Measurements from ENCODE around the gene IGSF21.

IGSF21 gene

DNA sequence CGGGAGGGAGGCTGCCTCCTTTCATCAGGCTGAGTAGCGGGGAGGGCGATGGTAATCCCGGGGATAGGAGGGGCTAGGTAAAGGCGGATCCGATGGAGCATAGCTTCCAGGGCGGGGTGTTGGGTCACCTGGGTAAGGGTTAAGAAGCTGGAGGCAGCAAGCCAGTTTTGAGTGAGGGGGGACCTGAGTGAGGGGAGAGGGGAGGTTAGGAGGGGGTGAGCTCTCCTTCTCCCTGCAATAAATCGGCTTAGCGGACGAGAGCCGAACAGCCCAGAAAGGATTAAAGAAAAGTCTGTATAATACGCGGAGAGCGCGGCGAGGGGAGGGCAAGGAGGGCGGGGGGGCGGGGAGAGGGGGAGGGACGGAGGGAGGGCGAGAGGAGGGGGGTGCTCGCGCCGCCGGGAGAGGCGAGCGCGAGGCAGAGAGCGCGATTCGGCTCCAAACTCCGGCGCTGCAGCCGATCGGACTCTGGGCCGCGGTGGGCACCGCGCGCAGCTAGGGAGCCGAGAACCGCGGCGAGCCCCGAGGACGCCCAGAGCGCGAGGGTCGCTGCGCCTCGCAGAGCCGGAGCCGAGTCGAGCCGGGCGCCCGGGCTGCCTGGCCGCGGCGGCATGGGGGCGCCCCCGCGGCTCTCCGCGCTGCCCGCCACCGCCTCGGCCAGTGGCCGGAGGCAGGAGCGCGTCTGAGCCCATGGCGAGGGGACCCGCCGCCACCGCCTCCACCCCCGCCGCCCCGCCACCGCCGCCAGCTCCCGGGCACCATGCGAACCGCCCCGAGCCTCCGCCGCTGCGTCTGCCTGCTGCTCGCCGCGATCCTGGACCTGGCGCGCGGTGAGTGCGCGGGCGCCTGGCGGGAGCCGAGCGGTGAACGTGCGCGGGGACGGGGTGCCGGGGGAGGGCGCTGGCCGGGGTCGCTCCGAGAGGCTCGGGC lies at the start of gene IGSF21:
Gene IGSF21 (plus strand): TSS at position 430 of the 930 bp plus-strand sequence. CDS start 331 bp downstream, at position 761.
- no peak for DNase-seq

DNA sequence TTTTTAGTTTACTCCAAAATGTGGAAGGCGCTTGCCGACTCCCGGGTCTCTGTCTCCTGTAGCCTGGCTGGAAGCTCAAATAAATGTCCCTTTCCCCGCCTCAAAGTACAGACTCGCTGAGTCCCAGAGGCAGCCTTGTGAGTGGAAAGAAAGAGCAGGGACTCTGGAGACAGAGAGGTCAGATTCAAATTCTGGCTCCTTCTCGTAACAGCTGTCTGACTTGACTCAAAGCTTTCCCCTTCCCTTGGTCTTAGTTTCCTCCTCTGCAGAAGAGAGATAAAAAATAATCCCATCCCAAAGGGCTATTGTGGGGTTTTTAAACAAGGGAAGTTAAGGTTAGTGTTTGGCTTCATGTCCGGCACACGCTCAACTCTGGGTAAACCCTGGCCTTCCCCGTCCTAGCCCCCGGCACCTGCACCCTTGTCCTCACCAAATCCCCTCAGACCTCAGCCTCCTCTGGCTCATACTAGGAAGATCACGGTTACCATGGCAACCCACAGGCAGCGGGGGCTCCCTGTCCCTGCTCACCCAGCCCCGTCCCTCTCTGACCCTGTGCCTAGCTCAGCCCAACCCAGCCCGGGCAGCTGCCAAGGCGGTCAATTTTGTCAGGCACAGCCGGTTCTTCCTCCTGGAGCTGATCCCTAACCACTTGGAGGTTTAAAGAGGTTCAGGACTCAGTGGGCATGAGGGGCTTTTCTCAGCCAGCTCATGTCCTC lies 49.2 kb upstream of the IGSF21 start:
- no peak for DNase-seq

DNA sequence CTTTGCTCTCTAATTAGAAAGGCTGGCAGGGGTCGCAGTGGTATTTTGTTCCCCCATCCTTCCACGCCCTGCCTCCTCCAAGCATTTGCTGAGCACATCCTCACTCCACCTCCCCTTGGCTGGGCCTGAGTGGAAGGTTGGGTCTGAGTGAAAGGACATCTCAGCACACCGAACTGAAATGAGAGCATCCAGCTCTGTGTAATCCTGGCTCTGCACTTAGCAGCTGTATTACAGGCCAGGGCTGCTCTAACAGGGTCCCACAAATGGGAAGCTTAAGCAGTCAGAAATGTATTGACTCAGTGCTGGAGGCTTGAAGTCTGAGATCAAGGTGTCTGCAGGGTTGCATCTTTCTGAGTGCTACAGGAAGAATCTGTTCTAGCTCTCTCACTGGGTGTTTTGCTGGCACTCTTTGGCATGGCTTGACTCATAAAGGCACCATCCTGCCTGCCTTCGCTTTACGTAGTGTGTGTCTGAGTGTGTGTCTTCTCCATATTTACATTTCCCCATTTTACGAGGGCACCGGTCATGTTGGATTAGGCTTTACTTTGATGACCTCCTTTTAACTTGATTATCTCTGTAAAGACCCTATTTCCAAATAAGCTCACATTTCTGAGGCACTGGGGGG lies 48.5 kb upstream of the IGSF21 start:
- DNase-seq, result no peak

DNA sequence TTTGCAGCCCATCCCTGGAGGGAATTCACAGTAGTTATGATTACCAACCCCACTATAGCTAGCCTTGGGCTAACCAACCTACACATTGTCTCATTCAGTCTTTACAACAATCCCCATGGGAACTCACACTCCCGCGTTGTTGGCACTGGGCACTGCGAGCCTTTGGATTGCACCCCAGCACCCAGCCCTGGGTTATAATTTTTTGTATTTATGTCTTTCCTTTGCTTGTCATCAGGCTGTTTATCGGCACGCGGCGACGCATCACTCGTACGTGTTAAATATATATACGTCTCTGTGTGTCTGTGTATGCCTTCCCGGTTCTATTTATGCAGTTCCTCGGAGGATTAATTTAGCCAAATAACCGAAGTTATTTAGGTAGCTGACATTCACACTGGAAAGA lies 47.2 kb upstream of the IGSF21 start:
- DNase-seq, result no peak

DNA sequence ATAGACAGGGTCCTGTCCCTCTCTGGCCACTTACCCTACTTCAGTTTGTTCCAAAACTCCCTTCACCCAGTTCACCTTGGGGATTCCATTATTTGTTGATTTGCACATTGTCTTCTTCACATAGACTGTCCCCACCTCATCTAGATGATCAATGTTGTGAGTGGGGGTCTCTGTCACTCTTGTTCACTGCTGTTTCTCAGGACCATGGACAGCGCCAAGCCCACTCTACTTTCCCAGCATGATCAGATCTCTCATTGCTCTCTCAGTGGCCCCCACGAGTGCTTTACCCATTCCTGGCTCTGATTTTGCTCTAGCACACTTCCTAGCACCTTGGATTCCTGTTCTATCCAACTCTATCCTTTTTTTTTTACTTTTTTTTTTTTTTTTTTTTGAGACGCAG lies 45.4 kb upstream of the IGSF21 start:
- DNase-seq, result no peak

DNA sequence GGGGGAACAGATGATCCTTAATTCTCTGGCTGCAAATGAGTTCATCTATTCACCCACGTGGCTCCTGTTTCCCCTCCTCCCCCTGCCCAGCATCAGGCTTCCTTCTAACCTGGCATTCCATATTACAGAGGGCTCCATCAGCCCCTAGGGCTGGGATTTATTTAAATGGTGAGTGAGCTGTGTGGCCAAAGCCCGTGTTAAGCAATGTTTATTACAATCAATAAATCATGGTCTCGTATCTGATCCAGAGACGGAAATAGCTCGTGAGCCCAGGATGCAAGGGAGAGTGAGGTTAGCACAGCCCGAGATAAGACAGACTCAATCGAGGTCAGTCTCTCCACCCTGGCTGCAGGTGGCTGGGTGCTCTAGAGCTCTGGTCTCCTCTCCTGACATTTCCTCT lies 43.1 kb upstream of the IGSF21 start:
- DNase-seq, result no peak

DNA sequence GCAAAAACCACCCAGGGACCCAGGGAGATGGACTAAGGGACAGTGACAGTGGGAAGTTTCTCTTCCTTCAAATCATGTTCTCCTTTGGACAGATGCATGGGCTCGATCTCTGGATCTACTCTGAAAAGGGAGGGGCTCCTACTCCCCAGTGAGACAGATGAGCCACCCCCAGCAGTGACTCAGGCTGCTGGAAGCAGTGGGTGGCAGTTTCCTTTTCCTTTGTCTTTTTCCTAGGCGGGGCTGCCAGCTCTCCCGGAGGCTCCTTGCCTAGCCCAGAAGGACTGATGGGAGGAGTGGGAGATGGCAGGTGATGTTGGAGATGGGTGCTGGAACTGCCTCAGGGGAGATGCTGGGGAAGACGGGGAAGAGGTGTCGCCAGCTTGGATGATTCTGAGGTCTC lies 41.0 kb upstream of the IGSF21 start:
- no peak for DNase-seq

DNA sequence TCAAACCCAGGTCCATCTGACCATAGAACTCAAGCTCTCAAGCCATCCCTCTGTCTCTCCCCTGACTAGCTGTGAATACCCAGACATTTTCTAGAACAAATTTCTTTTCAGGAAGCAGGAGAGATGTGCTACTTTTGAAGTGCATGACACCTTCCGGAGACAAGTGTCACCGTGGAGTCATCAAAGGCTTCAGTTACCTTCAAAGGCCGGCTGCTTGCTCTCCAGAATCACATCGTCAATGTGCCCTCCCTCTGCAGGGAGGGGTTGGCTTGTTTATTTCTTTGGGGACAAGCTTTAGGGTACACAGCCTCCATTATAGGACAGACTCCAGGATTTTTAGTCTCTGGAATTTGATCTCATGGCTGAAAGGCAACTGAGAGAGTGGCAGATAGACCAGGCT lies 37.7 kb upstream of the IGSF21 start:
- no peak for DNase-seq

DNA sequence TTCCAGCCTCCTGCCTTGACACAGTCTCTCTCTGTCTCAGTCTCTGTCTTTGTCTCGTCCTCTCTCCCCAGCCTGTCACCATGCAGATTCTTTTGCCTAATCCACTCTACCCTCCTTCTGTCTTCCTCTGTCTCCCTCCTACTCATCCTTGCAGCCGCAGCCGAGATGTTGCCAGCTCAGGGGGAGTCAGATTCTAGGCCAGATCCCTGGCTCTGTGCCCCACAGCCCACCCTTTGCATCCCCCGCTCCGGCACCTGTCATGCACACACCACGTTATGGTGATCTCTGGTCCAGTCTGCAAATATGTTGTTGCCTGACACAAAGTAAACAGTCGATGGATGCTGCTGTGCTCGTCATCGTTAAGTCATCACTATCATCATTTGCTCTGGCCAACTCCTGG lies 35.5 kb upstream of the IGSF21 start:
- no peak for DNase-seq

DNA sequence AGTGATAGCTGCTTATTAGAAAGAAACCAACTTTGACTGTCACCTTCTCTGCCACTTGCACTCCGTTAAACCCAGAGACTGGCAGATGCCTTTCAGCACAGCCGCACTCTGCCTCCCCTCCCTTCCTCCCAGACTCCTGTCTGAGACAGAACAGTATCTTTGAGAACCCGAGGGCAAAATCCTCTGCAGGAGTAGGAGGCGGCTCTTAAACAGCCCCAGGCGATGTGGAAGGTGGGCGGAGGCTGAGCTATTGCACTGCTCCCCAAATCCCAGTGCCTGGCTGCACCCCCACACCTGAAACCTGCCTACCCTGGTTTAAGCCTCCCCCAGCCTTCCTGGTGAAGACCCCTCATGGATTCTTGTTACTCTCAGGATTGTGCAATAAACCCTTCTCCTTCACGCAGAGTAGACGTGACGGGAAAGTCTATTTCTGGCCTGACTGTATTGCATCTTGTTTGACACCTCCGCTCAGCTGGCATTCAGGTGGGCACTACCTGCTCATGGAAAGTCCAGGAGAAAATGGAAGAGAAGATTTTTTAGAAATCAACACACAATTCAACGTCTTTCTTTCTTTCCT lies 34.4 kb upstream of the IGSF21 start:
- DNase-seq, result no peak

DNA sequence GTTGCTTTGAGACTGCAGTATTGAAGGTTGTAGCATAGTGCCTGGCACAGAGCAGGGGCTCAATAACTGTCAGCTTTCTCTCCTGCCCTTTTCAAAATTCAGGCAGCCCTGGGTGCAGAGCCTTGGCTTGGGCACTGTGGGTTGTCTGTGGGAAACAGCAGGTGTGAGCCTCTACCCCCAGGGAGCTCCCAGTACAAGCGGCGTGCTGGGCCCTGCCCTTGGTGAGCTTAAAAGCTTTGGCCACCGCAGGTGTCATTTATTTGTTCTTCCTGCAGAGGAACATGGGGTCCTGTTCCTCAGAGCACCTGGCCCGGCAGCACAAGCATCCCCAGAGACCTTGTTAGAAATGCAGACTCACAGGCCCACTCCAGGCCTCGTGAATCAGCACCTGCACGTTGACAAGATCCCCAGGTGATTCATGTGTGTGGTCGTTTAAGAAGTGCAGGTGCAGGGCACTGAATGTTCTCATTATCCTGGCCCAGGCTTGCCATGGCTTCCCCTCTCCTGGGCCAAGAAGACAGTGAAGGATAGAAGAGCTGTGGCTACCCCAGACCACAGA lies 29.9 kb upstream of the IGSF21 start:
- DNase-seq, result no peak

DNA sequence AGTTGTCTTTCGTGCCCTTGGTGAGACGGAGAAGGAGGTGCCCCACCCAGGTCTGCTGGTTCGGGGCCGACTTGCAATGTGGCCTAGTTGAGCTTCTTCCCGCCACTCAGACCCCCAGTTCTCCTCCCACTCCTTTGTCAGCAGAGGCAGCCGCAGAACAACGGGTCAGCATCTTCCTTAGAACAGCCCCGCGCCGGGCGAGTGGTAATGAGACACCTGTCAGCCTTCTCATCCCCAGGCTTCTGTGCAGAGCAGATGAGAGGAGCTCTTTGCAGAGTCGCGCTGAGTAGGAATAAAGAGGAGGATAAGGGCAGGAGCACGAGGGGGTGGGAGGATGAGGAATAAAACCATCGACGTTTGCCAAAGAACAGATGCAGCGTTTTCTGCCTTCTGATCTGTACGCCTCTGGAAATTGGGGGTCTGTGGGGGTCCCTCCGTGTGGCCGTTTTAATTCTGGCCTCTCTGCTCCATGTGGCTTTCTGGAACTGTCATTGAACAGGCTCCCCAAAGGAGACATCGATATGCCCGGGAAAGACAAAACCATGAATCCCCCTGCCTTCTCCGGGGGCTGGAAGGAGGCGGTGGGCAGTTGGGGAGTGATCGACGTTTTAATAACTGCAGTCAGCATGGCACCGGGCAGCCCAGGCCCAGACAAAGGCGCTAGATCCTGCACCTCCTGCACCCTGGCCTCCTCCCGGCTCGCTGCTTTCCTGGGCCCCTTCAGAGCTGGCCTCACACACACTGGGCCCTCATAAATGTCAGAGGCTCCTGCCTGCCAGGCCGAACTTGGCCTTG lies 27.5 kb upstream of the IGSF21 start:
- no peak for DNase-seq

DNA sequence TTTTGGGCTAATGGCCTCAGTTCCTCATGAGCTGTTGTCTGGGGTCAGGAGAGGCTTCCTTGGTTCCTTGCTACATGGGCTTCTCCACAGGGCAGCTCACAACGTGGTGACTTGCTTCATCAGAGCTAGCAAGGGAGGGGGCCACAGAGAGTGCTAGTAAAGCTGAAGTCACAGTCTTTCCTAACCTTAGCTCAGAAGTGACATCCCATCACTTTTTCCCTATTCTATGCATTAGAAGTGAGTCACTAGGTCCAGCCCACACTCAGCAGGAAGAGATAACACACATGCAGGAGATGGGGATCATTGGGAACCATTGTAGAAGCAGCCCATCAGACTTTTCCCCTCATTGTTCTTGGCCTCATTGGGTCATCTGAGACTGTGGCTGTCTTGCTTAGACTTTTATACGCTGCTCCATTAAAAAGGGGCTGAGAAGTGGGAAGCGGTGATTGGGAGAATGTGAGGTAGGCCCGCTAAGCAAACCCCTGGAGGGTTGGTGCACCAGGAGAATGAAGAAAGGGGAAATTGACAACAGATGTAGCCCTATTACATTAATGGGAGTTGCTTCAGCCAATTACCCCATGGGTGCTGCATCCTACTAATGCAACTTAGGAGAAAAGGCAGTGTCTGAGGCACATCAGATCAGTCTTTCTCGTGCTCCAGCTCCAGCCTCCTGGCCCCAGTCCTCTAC lies 22.1 kb upstream of the IGSF21 start:
- no peak for DNase-seq

DNA sequence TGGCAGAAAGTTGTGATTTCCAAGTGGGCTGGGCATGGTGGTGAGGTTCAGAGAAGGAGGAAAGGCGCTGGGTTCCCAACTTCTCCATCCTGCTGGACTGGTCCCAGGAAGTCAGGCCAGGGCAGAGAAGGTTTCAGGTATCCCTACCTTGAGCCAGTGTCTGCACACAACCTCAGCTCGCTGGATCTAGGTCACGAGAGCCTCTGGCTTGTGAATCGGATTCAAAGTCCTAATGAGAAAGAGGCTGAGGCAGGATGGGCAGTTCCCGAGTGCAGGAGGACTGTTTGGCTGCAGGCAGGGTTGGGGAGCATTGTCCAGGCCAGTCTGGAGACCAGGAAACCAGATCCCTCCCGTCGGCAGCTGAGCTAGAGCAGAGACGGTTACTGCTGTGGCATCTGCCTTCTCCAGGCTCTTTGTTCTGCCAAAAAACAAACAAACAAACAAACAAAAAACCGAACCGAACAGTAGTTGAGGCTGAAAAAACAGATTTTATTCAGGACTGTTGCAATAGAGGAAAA lies 19.5 kb upstream of the IGSF21 start:
- no peak for DNase-seq

DNA sequence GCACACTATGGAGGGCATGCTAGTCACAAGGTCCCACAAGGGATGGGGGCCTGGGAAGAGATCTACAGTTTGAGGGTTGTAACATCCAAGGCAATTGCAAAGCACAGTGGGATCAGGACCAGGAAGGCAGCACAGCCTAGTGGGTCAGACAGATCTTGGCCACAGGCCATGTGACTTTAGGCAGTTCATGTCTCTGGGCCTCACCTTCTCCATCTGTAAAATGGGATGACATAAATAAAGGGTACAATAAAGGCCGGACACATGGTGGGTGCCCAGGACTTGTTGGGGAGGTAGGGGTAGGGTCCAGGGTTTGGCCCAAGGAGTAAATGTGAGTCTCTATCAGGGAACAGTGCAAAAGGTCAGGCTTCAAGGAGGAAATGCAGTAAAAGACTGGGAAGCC lies 18.1 kb upstream of the IGSF21 start:
- DNase-seq, result no peak

DNA sequence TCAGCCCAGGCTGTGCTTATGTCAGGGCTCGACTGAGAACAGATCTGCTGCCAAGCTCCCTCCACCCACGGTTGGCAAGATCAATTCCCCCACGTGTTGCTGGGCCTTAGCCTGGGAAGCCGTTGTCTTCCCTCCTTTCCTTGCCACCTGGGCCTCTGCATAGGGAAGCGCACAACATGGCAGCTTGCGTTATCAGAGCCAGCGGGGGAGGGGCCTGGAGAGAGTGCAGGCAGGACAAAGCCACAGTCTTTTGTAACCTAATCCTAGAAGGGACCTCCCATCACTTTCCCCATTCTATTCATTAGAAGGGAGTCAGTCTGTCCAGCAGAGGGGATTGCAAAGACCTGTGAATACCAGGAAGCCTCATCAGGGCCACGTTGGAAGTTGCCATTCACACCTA lies 17.0 kb upstream of the IGSF21 start:
- DNase-seq, result no peak

DNA sequence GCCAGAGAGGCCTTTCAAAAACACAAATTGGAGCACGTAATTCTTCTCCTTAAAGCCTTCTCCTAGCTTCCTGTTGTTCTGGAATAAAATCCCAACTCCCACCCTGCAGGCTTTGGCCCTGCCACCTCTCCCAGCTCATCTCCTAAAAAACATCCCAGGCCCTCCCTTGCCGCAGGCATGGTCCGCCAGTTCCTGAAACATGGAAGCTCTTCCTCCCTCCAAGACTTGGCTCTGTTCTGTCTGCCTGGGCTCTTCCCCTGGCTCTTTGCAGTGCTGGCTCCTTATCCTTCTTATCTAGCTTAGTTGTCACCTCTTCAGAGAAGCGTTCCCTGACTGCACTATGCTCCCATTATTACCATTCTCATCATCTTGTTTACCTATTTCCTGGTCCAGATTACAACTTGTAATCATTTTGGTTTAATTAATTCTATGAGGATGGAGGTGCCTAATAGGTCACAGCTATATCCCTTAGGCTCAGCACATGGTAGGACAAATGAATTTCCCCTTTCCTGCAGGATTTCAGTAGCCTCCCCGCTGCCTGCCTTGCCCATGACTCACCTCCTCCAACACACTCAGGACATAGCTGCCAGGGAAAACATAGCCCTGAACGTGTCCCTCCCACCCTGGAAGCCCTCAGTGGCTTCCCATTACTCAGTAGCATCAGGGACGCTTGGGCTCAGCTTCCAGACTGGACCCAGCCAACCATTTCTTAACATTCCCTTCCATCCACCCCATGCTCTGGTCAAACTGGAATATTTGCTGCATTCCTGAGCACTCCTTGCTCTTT lies 15.7 kb upstream of the IGSF21 start:
- no peak for DNase-seq

DNA sequence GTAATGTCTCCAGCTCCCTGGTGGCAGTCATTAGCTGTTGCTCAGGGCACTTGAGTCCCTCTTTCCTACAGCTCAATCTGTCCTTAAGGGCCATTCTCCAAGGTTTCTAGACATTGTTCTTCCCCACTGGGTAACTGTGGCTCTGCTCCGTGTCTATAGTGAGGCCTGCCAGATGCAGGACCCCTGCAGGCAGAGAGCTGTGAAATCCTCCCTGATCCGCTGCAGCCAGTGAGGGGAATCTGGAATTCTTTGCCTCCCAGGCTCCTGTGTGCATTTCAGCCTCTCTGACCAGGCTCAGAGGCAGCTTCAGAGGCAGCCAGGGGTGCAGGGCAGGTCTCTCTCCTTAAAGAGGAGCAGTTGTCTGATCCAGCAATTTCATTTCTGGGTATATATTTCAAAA lies 14.4 kb upstream of the IGSF21 start:
- DNase-seq, result no peak

DNA sequence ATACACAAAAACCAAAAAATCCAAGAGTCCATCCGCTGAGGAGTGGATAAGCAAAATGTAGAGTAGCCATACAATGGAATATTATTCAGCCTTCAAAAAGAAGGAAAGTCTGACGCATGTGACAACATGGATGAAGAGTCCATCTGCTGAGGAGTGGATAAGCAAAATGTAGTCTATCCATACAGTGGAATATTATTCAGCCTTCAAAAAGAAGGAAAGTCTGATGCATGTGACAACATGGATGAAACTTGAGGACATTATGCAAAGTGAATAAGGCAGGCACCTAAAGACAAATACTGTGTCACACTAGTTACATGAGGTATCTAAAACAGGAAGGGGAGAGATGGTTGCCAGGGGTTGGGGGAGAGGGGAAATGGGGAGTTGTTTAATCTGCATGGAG lies 14.0 kb upstream of the IGSF21 start:
- DNase-seq, result no peak

DNA sequence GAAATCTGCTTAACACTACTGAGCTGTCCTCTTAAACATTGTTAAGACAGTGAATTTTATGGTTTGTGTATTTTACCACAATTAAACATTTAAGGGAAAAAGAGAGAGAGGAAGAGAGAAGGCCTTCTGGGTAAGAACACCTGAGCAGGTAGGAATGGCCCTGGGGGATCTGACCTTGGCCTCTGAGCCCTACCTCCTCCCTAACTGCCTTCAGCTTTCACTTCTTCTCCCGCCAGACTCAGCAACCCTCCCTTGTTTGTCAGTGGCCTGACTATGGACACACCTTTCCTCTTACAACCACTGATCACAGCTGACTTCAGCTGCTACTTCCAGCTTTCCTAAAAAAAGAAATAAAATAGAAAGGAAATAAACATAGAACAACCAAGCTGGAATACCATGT lies 13.5 kb upstream of the IGSF21 start:
- DNase-seq, result no peak

DNA sequence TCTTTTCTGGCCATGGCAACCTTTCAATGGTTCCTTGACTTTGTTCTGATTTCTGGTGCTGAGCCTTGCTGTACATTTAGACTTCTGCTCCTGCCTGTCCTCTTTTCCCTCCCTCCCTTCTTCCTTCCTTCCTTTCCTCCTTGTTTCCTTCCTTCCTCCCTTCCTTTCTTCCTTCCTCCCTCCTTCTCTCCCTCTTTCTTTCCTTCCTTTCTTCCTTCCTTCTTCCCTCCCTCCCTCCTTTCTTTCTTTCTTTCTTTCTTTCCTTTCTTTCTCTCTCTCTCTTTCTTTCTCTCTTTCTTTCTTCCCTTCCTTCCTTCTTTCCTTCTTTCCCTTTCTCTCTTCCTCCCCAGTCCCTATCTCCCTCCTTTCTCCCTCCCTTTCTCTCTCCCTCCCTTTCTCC lies 10.4 kb upstream of the IGSF21 start:
- DNase-seq, result no peak
